HEK293 (cell line): ENCODE results near the gene GHRHR.

Experiments used
- CTCF ChIA-PET: fragments of 350-600 bp; formaldehyde crosslinking; extraction: SDS; loops from one replicate; lab custom pipeline; 2021; ENCODE audit warnings: antibody characterized with exemption; lab: Yijun Ruan, JAX
- POLR2A ChIA-PET: fragments of 300-600 bp; formaldehyde crosslinking; extraction: SDS; loops from one replicate; lab custom pipeline; 2020; ENCODE audit warnings: antibody characterized with exemption, inconsistent platforms; lab: Yijun Ruan, JAX
- H3K27ac ChIP-seq: fragments of 200-500 bp; sonication (Bioruptor generic); 2 replicates; pipeline ENCODE4 v1.5.1; 2014; ENCODE audit warnings: low read depth, low read length, control low read depth, inconsistent platforms; ENCODE audit errors: extremely low read depth
- H3K36me3 ChIP-seq, 2 experiments: fragments of 200-500 bp in 1 of 2; sonication (Bioruptor generic) in 1 of 2; 1 replicate in 1 of 2; 2 replicates in 1 of 2; pipeline ENCODE4 v1.5.1; 2014 to 2017; ENCODE audit warnings: inconsistent platforms in 2 of 2, low read length in 2 of 2; ENCODE audit not compliant: control insufficient read depth in 2 of 2, insufficient read depth in 1 of 2
- H3K4me1 ChIP-seq: fragments of 200-500 bp; sonication (Bioruptor generic); 2 replicates; pipeline ENCODE4 v1.5.1; 2014; ENCODE audit warnings: mild to moderate bottlenecking, low read length, inconsistent platforms; ENCODE audit not compliant: control insufficient read depth, insufficient read depth
- H3K4me3 ChIP-seq: 2 replicates; pipeline ENCODE4 v1.5.1; 2011; ENCODE audit warnings: low read depth, mild to moderate bottlenecking, control low read depth, low read length, moderate library complexity
- H3K9me3 ChIP-seq: fragments of 200-500 bp; sonication (Bioruptor generic); 2 replicates; pipeline ENCODE4 v1.5.1; 2014; ENCODE audit warnings: low read depth, low read length, inconsistent platforms; ENCODE audit not compliant: control insufficient read depth, insufficient read depth
- OSR2 ChIP-seq: fragments of 450-650 bp; formaldehyde crosslinking; IDR thresholded peaks from 2 replicates; pipeline ENCODE4 v1.5.1; 2016; ENCODE audit warnings: missing biosample characterization, missing genetic modification characterization
- PRDM1 ChIP-seq: fragments of 450-650 bp; formaldehyde crosslinking; IDR thresholded peaks from 2 replicates; pipeline ENCODE4; 2016; ENCODE audit warnings: missing biosample characterization, missing genetic modification characterization
- REPIN1 ChIP-seq: fragments of 450-650 bp; formaldehyde crosslinking; IDR thresholded peaks from 2 replicates; pipeline ENCODE4 v1.5.1; 2017; ENCODE audit warnings: missing biosample characterization, missing genetic modification characterization, low read depth
- ZBTB1 ChIP-seq: fragments of 450-650 bp; formaldehyde crosslinking; IDR thresholded peaks from 2 replicates; pipeline ENCODE4 v1.5.1; 2016; ENCODE audit warnings: missing biosample characterization, missing genetic modification characterization
- ZIC2 ChIP-seq: fragments of 450-650 bp; formaldehyde crosslinking; IDR thresholded peaks from 2 replicates; pipeline ENCODE4 v1.5.1; 2016; ENCODE audit warnings: missing biosample characterization, missing genetic modification characterization
- ZNF10 ChIP-seq: fragments of 450-650 bp; formaldehyde crosslinking; IDR thresholded peaks from 2 replicates; pipeline ENCODE4 v1.5.1; 2017; ENCODE audit warnings: missing biosample characterization, missing genetic modification characterization
- ZNF114 ChIP-seq: fragments of 450-650 bp; formaldehyde crosslinking; IDR thresholded peaks from 2 replicates; pipeline ENCODE4 v1.5.0; 2017; ENCODE audit warnings: missing biosample characterization, missing genetic modification characterization
- ZNF169 ChIP-seq: fragments of 450-650 bp; formaldehyde crosslinking; IDR thresholded peaks from 2 replicates; pipeline ENCODE4 v1.5.1; 2016; ENCODE audit warnings: missing biosample characterization, missing genetic modification characterization
- ZNF2 ChIP-seq: fragments of 450-650 bp; formaldehyde crosslinking; IDR thresholded peaks from 2 replicates; pipeline ENCODE4 v1.5.1; 2016; ENCODE audit warnings: missing biosample characterization, missing genetic modification characterization
- ZNF311 ChIP-seq: fragments of 450-650 bp; formaldehyde crosslinking; IDR thresholded peaks from 2 replicates; pipeline ENCODE4 v1.5.1; 2017; ENCODE audit warnings: missing biosample characterization, missing genetic modification characterization, borderline replicate concordance
- ZNF398 ChIP-seq: fragments of 450-650 bp; formaldehyde crosslinking; IDR thresholded peaks from 2 replicates; pipeline ENCODE4 v1.5.1; 2017; ENCODE audit warnings: missing biosample characterization, missing genetic modification characterization
- ZNF426 ChIP-seq: fragments of 450-650 bp; formaldehyde crosslinking; IDR thresholded peaks from 2 replicates; pipeline ENCODE4 v1.5.1; 2017; ENCODE audit warnings: missing biosample characterization, missing genetic modification characterization, mild to moderate bottlenecking, inconsistent platforms, moderate library complexity
- ZNF514 ChIP-seq: fragments of 450-650 bp; formaldehyde crosslinking; IDR thresholded peaks from 2 replicates; pipeline ENCODE4 v1.5.1; 2016; ENCODE audit warnings: missing biosample characterization, missing genetic modification characterization
- ZNF548 ChIP-seq: fragments of 450-650 bp; formaldehyde crosslinking; IDR thresholded peaks from 2 replicates; pipeline ENCODE4 v1.5.1; 2016; ENCODE audit warnings: missing biosample characterization, missing genetic modification characterization
- ZNF558 ChIP-seq: fragments of 450-650 bp; formaldehyde crosslinking; IDR thresholded peaks from 2 replicates; pipeline ENCODE4 v1.5.1; 2016; ENCODE audit warnings: missing biosample characterization, missing genetic modification characterization
- ZNF585B ChIP-seq: fragments of 450-650 bp; formaldehyde crosslinking; IDR thresholded peaks from 2 replicates; pipeline ENCODE4 v1.5.1; 2016; ENCODE audit warnings: missing biosample characterization, missing genetic modification characterization
- ZNF658 ChIP-seq: fragments of 450-650 bp; formaldehyde crosslinking; IDR thresholded peaks from 2 replicates; pipeline ENCODE4; 2016; ENCODE audit warnings: missing biosample characterization, missing genetic modification characterization
- ZNF692 ChIP-seq: fragments of 450-650 bp; formaldehyde crosslinking; IDR thresholded peaks from 2 replicates; pipeline ENCODE4 v1.5.1; 2016; ENCODE audit warnings: missing biosample characterization, missing genetic modification characterization
- ZNF701 ChIP-seq: fragments of 450-650 bp; formaldehyde crosslinking; IDR thresholded peaks from 2 replicates; pipeline ENCODE4 v1.5.1; 2016; ENCODE audit warnings: missing biosample characterization, missing genetic modification characterization
- ZNF747 ChIP-seq: fragments of 450-650 bp; formaldehyde crosslinking; IDR thresholded peaks from 2 replicates; pipeline ENCODE4 v1.5.1; 2016; ENCODE audit warnings: missing biosample characterization, missing genetic modification characterization
- ZNF768 ChIP-seq: fragments of 450-650 bp; formaldehyde crosslinking; IDR thresholded peaks from 2 replicates; pipeline ENCODE4 v1.5.1; 2018; ENCODE audit warnings: missing biosample characterization, mild to moderate bottlenecking, missing genetic modification characterization
- ZNF830 ChIP-seq: fragments of 450-650 bp; IDR thresholded peaks from 2 replicates; pipeline ENCODE4 v1.5.0; 2018; ENCODE audit warnings: missing biosample characterization, missing genetic modification characterization, low read depth, mild to moderate bottlenecking, moderate library complexity
- TF ChIP-seq, protein P1 (sequence below): fragments of 450-650 bp; IDR thresholded peaks from 2 replicates; pipeline ENCODE4 v1.5.1; 2018; ENCODE audit warnings: missing biosample characterization, missing genetic modification characterization
- TF ChIP-seq, protein P2 (sequence below): fragments of 450-650 bp; formaldehyde crosslinking; IDR thresholded peaks from 2 replicates; pipeline ENCODE4 v1.5.1; 2016; ENCODE audit warnings: missing biosample characterization, missing genetic modification characterization
- TF ChIP-seq, protein P3 (sequence below): fragments of 450-650 bp; formaldehyde crosslinking; IDR thresholded peaks from 2 replicates; pipeline ENCODE4 v1.5.1; 2016; ENCODE audit warnings: missing biosample characterization, missing genetic modification characterization, low read depth

Gene GHRHR

DNA sequence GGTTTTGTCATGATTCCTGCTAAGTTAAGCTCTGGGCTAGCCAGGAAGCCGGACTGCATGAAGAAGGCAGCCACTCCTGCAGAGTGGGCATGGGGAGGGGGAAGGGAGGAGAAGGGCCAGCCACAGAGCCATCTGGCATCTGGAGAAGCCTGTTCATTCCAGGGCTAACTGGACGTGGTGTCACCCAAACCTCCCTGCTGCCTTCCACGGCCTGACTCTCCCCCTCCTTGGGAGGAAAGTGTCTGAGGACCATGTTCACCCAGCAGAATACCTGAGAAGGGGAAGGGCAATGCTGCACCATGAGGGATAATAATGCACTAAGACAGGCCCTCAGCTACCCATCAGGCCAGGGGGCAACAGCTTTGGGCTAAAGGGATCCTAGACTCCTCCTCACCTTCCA is 36.7 kb upstream of the GHRHR start:
- H3K4me3 ChIP-seq, result no peak overlapping the region
- H3K9me3 ChIP-seq, result no peaks in the 10 kb centered on the region
- ChIA-PET CTCF (no interaction called here), POLR2A (no interaction called here)
- no peaks in the 10 kb centered on the region for H3K4me1 ChIP-seq
- TF ChIP-seq ZNF10 (tag by site-specific recombination) (no peak), ZNF169 (no peak), OSR2 (tag by site-specific recombination) (no peak), REPIN1 (no peak), PRDM1 (tag by site-specific recombination) (no peak), ZNF585B (tag by site-specific recombination) (no peak), ZNF311 (no peak), ZNF2 (no peak), ZNF514 (tag by site-specific recombination) (no peak), ZNF114 (tag by site-specific recombination) (no peak), ZBTB1 (tag by site-specific recombination) (no peak), ZNF548 (tag by site-specific recombination) (no peak)
- TF ChIP-seq, protein P1, sequence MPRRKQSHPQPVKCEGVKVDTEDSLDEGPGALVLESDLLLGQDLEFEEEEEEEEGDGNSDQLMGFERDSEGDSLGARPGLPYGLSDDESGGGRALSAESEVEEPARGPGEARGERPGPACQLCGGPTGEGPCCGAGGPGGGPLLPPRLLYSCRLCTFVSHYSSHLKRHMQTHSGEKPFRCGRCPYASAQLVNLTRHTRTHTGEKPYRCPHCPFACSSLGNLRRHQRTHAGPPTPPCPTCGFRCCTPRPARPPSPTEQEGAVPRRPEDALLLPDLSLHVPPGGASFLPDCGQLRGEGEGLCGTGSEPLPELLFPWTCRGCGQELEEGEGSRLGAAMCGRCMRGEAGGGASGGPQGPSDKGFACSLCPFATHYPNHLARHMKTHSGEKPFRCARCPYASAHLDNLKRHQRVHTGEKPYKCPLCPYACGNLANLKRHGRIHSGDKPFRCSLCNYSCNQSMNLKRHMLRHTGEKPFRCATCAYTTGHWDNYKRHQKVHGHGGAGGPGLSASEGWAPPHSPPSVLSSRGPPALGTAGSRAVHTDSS (tag by site-specific recombination), result no peak
- H3K27ac ChIP-seq, result no peak overlapping the region
- no peaks in the 10 kb centered on the region for H3K36me3 ChIP-seq

DNA sequence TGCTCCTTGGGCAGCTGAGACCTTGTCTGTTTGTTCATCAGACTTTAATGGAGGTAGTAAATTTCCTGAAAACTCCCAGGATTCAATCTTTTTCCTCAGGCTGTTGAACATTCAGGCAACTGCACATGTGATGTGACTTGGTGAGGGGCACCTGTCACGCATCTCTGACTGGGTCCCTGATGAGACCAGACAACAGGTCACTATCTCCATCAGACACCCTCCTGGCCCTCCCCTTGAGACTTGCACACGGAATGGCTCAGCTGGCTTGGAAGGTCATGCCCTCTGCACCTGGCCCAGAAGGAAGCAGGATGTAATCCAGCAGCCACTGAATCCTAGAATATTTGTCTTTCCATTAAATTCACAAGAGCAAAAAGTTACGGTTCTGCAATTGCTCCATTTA is 36.2 kb upstream of the GHRHR start:
- TF ChIP-seq ZNF426 (tag by site-specific recombination) (no peak), ZNF830 (tag by site-specific recombination) (no peak), ZNF747 (tag by site-specific recombination) (no peak), ZNF692 (tag by site-specific recombination) (no peak), REPIN1 (no peak), ZNF701 (tag by site-specific recombination) (no peak), ZNF768 (tag by site-specific recombination) (no peak), ZIC2 (tag by site-specific recombination) (no peak), ZNF10 (tag by site-specific recombination) (no peak), ZNF398 (no peak), ZNF514 (tag by site-specific recombination) (no peak), ZNF558 (no peak), ZNF658 (tag by site-specific recombination) (no peak)
- TF ChIP-seq, protein P2, sequence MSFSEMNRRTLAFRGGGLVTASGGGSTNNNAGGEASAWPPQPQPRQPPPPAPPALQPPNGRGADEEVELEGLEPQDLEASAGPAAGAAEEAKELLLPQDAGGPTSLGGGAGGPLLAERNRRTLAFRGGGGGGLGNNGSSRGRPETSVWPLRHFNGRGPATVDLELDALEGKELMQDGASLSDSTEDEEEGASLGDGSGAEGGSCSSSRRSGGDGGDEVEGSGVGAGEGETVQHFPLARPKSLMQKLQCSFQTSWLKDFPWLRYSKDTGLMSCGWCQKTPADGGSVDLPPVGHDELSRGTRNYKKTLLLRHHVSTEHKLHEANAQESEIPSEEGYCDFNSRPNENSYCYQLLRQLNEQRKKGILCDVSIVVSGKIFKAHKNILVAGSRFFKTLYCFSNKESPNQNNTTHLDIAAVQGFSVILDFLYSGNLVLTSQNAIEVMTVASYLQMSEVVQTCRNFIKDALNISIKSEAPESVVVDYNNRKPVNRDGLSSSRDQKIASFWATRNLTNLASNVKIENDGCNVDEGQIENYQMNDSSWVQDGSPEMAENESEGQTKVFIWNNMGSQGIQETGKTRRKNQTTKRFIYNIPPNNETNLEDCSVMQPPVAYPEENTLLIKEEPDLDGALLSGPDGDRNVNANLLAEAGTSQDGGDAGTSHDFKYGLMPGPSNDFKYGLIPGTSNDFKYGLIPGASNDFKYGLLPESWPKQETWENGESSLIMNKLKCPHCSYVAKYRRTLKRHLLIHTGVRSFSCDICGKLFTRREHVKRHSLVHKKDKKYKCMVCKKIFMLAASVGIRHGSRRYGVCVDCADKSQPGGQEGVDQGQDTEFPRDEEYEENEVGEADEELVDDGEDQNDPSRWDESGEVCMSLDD (tag by site-specific recombination), result no peak
- TF ChIP-seq, protein P3, sequence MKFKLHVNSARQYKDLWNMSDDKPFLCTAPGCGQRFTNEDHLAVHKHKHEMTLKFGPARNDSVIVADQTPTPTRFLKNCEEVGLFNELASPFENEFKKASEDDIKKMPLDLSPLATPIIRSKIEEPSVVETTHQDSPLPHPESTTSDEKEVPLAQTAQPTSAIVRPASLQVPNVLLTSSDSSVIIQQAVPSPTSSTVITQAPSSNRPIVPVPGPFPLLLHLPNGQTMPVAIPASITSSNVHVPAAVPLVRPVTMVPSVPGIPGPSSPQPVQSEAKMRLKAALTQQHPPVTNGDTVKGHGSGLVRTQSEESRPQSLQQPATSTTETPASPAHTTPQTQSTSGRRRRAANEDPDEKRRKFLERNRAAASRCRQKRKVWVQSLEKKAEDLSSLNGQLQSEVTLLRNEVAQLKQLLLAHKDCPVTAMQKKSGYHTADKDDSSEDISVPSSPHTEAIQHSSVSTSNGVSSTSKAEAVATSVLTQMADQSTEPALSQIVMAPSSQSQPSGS (tag by site-specific recombination), result no peak
- Histone ChIP-seq H3K27ac (no peak overlapping the region), H3K4me1 (no peaks in the 10 kb centered on the region), H3K4me3 (no peak overlapping the region), H3K9me3 (no peaks in the 10 kb centered on the region), H3K36me3 (no peaks in the 10 kb centered on the region)
- CTCF ChIA-PET, result interaction anchor here (0.8 kb wide), 1 partner anchor 11 kb away, joined by 3 read pairs; no protein-coding TSS in a partner anchor
- POLR2A ChIA-PET, result no interaction called here
